Measurements from ENCODE around the gene LRRN1. TPM values are rescaled to one million over a fixed set of nuclear protein-coding genes. Genes with fewer than 3 reads are reported as not detected.

The LRRN1 gene
- total and polyA plus RNA-seq, 2 of the 4 experiments (the other 2 are of a cell fraction) = 0.18 to 0.41 TPM

DNA sequence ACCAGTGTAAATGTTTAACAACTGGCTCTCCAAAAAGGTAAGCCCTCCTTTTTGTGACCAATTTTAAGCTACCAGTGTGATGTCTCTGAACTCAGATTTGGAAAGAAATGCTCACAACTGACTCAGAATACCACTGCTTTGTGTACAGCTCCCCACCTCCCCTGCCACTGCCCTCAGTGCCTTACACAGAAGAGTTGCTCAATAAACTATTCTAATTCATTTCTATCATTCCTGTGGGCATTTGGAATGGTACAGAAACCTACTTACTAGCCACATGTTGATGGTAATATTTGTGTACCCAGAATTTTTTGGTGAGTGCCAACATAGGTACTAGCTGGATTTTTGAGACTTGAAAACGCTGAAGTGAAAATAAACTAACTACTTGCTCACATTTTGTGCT, 16.0 kb downstream of the LRRN1 start:
- Histone ChIP-seq H3K4me2 (ENCODE audit: low read depth, low read length) (no peak overlapping the region), H3K4ac (ENCODE audit: low read depth, low read length) (no peak overlapping the region), H4K8ac (ENCODE audit: low read depth in 2 of 2, low read length in 2 of 2) (no peak overlapping the region), H2AK5ac (ENCODE audit: low read depth, low read length) (no peak overlapping the region), H2BK120ac (ENCODE audit: low read depth, low read length) (no peak overlapping the region), H3K9ac (ENCODE audit: low read depth, low read length) (no peak overlapping the region), H3K79me1 (ENCODE audit: low read depth in 1 of 2, low read length in 2 of 2) (no peaks in the 10 kb centered on the region), H2AFZ (replicated peaks; ENCODE audit: low read length, poor library complexity) (no peak overlapping the region), H3K9me1 (ENCODE audit: insufficient read depth, low read length) (no peaks in the 10 kb centered on the region), H2BK15ac (ENCODE audit: low read depth, low read length) (no peak overlapping the region), H3K36me3 (ENCODE audit: control insufficient read depth, insufficient read depth, low read length) (no peaks in the 10 kb centered on the region), H3K9me3 (ENCODE audit: control insufficient read depth, insufficient read depth, low read length) (peaks cover 17% of the 10 kb centered on the region), H3K14ac (replicated peaks; ENCODE audit: low read depth, low read length) (no peak overlapping the region), H3K4me1 (ENCODE audit: control insufficient read depth, insufficient read depth, low read length) (no peaks in the 10 kb centered on the region), H2AK9ac (replicated peaks; ENCODE audit: low read depth, low read length, poor library complexity) (no peak overlapping the region), H4K20me1 (ENCODE audit: insufficient read depth, low read length) (no peaks in the 10 kb centered on the region), H3K18ac (ENCODE audit: low read depth, low read length) (no peak overlapping the region), H3K4me3 (ENCODE audit: insufficient read depth, low read depth, low read length) (no peak overlapping the region), H3K23ac (ENCODE audit: low read depth, low read length) (no peak overlapping the region), H3K27ac (ENCODE audit: insufficient read depth, low read length) (no peak overlapping the region), H4K5ac (ENCODE audit: low read depth, low read length) (no peak overlapping the region), H4K91ac (ENCODE audit: insufficient read depth, low read depth, low read length) (no peak overlapping the region), H2BK20ac (ENCODE audit: low read depth, low read length) (no peak overlapping the region), H2BK5ac (ENCODE audit: low read depth, low read length, poor library complexity, severe bottlenecking) (no peak overlapping the region), H3K56ac (ENCODE audit: extremely low read depth, insufficient read depth, low read length) (no peak overlapping the region), H3K27me3 (ENCODE audit: control insufficient read depth, insufficient read depth, low read length) (no peaks in the 10 kb centered on the region)
- BruUV-seq (replicated peaks) = no TSS peak
- in situ Hi-C loops (cut with MboI; ENCODE audit: low sequenced_read_pairs) (no loop called here), dilution Hi-C loops (cut with HindIII; ENCODE audit: low sequenced_read_pairs, unreplicated experiment) (no loop called here), intact Hi-C loops (cut with micrococcal nuclease) (no loop called here)
- no CpG with 5 or more reads among the region's 1 CpG for WGBS, 2 experiments (ENCODE audit: extremely low coverage in 2 of 2, insufficient read length in 1 of 2)
- no peak for ATAC-seq (ENCODE audit: low read depth)
- POLR2A ChIA-PET (ENCODE audit: unreplicated experiment) = no interaction called here
- CTCF ChIA-PET = no interaction called here
- TF ChIP-seq MAFK (IDR thresholded peaks at IDR 0.05; ENCODE audit: low read depth, low read length) = no peak
- no peak for TF ChIP-seq POLR2A (IDR thresholded peaks at IDR 0.05; ENCODE audit: low read depth, low read length)
- no peak for TF ChIP-seq FOS (IDR thresholded peaks at IDR 0.05; ENCODE audit: low read depth, low read length)
- no peak for TF ChIP-seq USF2 (IDR thresholded peaks at IDR 0.05; ENCODE audit: low read depth, low read length)
- no peak for TF ChIP-seq MAZ (IDR thresholded peaks at IDR 0.05; ENCODE audit: borderline replicate concordance, low read depth, low read length)
- TF ChIP-seq SMC3 (IDR thresholded peaks at IDR 0.05; ENCODE audit: low read depth, low read length) = no peak
- no peak for TF ChIP-seq CEBPB (IDR thresholded peaks at IDR 0.05; ENCODE audit: low read depth, low read length)
- no peak for TF ChIP-seq RCOR1 (IDR thresholded peaks at IDR 0.05; ENCODE audit: insufficient replicate concordance, low read length)
- no peak for TF ChIP-seq MXI1 (IDR thresholded peaks at IDR 0.05; ENCODE audit: borderline replicate concordance, low read depth, low read length)
- TF ChIP-seq CHD1 (IDR thresholded peaks at IDR 0.05; ENCODE audit: low read depth, low read length) = no peak
- TF ChIP-seq, protein P1, sequence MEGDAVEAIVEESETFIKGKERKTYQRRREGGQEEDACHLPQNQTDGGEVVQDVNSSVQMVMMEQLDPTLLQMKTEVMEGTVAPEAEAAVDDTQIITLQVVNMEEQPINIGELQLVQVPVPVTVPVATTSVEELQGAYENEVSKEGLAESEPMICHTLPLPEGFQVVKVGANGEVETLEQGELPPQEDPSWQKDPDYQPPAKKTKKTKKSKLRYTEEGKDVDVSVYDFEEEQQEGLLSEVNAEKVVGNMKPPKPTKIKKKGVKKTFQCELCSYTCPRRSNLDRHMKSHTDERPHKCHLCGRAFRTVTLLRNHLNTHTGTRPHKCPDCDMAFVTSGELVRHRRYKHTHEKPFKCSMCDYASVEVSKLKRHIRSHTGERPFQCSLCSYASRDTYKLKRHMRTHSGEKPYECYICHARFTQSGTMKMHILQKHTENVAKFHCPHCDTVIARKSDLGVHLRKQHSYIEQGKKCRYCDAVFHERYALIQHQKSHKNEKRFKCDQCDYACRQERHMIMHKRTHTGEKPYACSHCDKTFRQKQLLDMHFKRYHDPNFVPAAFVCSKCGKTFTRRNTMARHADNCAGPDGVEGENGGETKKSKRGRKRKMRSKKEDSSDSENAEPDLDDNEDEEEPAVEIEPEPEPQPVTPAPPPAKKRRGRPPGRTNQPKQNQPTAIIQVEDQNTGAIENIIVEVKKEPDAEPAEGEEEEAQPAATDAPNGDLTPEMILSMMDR (conservative IDR thresholded peaks at IDR 0.05; ENCODE audit: low read depth, low read length) = no peak
- no peak for TF ChIP-seq RFX5 (IDR thresholded peaks at IDR 0.05; ENCODE audit: low read depth, low read length)
- TF ChIP-seq NFE2L2 (IDR thresholded peaks at IDR 0.05; ENCODE audit: low read depth, low read length) = no peak
- no peak for TF ChIP-seq RAD21 (IDR thresholded peaks at IDR 0.05; ENCODE audit: low read length)
- no peak for TF ChIP-seq BHLHE40 (IDR thresholded peaks at IDR 0.05; ENCODE audit: low read depth, low read length)
- TF ChIP-seq, protein P2, sequence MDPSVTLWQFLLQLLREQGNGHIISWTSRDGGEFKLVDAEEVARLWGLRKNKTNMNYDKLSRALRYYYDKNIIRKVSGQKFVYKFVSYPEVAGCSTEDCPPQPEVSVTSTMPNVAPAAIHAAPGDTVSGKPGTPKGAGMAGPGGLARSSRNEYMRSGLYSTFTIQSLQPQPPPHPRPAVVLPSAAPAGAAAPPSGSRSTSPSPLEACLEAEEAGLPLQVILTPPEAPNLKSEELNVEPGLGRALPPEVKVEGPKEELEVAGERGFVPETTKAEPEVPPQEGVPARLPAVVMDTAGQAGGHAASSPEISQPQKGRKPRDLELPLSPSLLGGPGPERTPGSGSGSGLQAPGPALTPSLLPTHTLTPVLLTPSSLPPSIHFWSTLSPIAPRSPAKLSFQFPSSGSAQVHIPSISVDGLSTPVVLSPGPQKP (IDR thresholded peaks at IDR 0.05; ENCODE audit: borderline replicate concordance, low read depth, low read length) = no peak
- no peak for DNase-seq

Data from IMR-90 (cell line).